ENCODE measurements around the gene PTTG1IP2. TPM values are rescaled to one million over a fixed set of nuclear protein-coding genes. Genes with fewer than 3 reads are reported as not detected.

PTTG1IP2 gene
- total and polyA plus RNA-seq, 9 of the 15 experiments (the other 6 are each of a cell fraction or from before 2014, with no cell fraction given), result not detected

GRCh38 chr7:90516257-90516656 lies 46.8 kb downstream of the PTTG1IP2 start:
- FAIRE-seq (no peak), ATAC-seq (no peak), DNase-seq (ENCODE audit: extremely low read depth in 1 of 4, low spot score in 3 of 4) (no peak)
- no peaks in the 10 kb centered on the region for H3K4me1 ChIP-seq (replicated peaks in 1 of 2; ENCODE audit: control insufficient read depth in 2 of 2, insufficient read depth in 2 of 2, low read length in 2 of 2)
- no peak overlapping the region for H3K4me2 ChIP-seq (ENCODE audit: insufficient read depth, low read length)
- no peaks in the 10 kb centered on the region for H3K79me2 ChIP-seq (ENCODE audit: control insufficient read depth, insufficient read depth, low read length)
- H3K27ac ChIP-seq (ENCODE audit: extremely low read depth, low read depth, low read length), result no peak overlapping the region
- H3K36me3 ChIP-seq (ENCODE audit: control insufficient read depth, insufficient read depth, low read length), result no peaks in the 10 kb centered on the region
- no TSS peak for BruUV-seq (replicated peaks)
- ChIA-PET POLR2A (interaction anchor here (0.5 kb wide), 1 partner anchor 1731 kb away, joined by 3 read pairs; no protein-coding TSS in a partner anchor), CTCF (ENCODE audit: low intra/inter-chr PET ratio) (no interaction called here)
- WGBS (ENCODE audit: insufficient coverage, low coverage, missing lambda C conversion rate), result 0% methylated on average over 2 of the region's 2 CpGs
- H3K9ac ChIP-seq (ENCODE audit: insufficient read depth in 1 of 2, low read depth in 2 of 2, low read length in 2 of 2), result no peak overlapping the region
- no peak overlapping the region for H2AFZ ChIP-seq (ENCODE audit: low read depth, low read length)
- H3K27me3 ChIP-seq (ENCODE audit: control insufficient read depth in 2 of 2, insufficient read depth in 2 of 2, low read length in 2 of 2), result no peaks in the 10 kb centered on the region
- intact Hi-C loops (cut with micrococcal nuclease) (no loop called here), in situ Hi-C loops (cut with MboI) (no loop called here)
- no peaks in the 10 kb centered on the region for H4K20me1 ChIP-seq (replicated peaks; ENCODE audit: control insufficient read depth, insufficient read depth, low read length)
- no peaks in the 10 kb centered on the region for H3K9me3 ChIP-seq (replicated peaks; ENCODE audit: control insufficient read depth, insufficient read depth, low read depth, low read length)
- no peak overlapping the region for H3K4me3 ChIP-seq
- H3K9me1 ChIP-seq (ENCODE audit: control insufficient read depth, insufficient read depth, low read length), result no peaks in the 10 kb centered on the region
- TF ChIP-seq MBD2 (IDR thresholded peaks at IDR 0.05; ENCODE audit: borderline replicate concordance, low read depth) (no peak), PKNOX1 (IDR thresholded peaks at IDR 0.05) (no peak), POU5F1 (IDR thresholded peaks at IDR 0.05; ENCODE audit: borderline replicate concordance, low read depth, low read length, partially characterized antibody) (no peak), SNIP1 (IDR thresholded peaks at IDR 0.05; ENCODE audit: low read depth) (no peak), RB1 (IDR thresholded peaks at IDR 0.05; ENCODE audit: low read depth) (no peak), FOXA3 (CRISPR knock-in tag; conservative IDR thresholded peaks at IDR 0.05 in 1 of 2, IDR thresholded peaks at IDR 0.05 in 1 of 2) (no peak), RFX1 (IDR thresholded peaks at IDR 0.05) (no peak), IRF9 (tag; IDR thresholded peaks at IDR 0.05) (no peak), STAT5A (IDR thresholded peaks at IDR 0.05; ENCODE audit: borderline replicate concordance, low read length) (no peak), ZNF263 (CRISPR knock-in tag; IDR thresholded peaks at IDR 0.05; ENCODE audit: borderline replicate concordance) (no peak), PATZ1 (CRISPR knock-in tag; IDR thresholded peaks at IDR 0.05; ENCODE audit: borderline replicate concordance) (no peak), ZNF668 (CRISPR knock-in tag; IDR thresholded peaks at IDR 0.05) (no peak), HMG20A (CRISPR knock-in tag; conservative IDR thresholded peaks at IDR 0.05) (no peak), HSF4 (CRISPR knock-in tag; IDR thresholded peaks at IDR 0.05; ENCODE audit: borderline replicate concordance) (no peak), HDAC1 (IDR thresholded peaks at IDR 0.05) (no peak), PREB (CRISPR knock-in tag; IDR thresholded peaks at IDR 0.05) (no peak), HNRNPUL1 (IDR thresholded peaks at IDR 0.05; ENCODE audit: low read length) (no peak)
